K562 (cell line): ENCODE data around the gene NUP133. TPM values are rescaled to one million over a fixed set of nuclear protein-coding genes. Genes with fewer than 3 reads are reported as not detected.
A peak's percentile ranks its signal among the peaks of the same experiment; 100 is the strongest.

ENCODE experiments used
- ETV1 ChIP-seq: fragments of 450-650 bp; conservative IDR thresholded peaks from 2 replicates; pipeline ENCODE4 v1.6.1; 2016; ENCODE audit warnings: missing genetic modification characterization, control low read depth, low read depth, missing compliant biosample characterization
- FIP1L1 ChIP-seq: fragments of 200-400 bp; formaldehyde crosslinking; IDR thresholded peaks from 2 replicates; pipeline ENCODE4 v1.6.1; 2018; ENCODE audit warnings: mild to moderate bottlenecking, low read depth, low read length; ENCODE audit not compliant: poor library complexity, severe bottlenecking
- GATAD2A ChIP-seq: fragments of 450-650 bp; IDR thresholded peaks from 2 replicates; pipeline ENCODE4 v1.6.1; 2017
- GATAD2B ChIP-seq: fragments of 450-650 bp; IDR thresholded peaks from 2 replicates; pipeline ENCODE4 v1.6.1; 2017; ENCODE audit warnings: mild to moderate bottlenecking, borderline replicate concordance
- HDGF ChIP-seq: fragments of 450-650 bp; IDR thresholded peaks from 2 replicates; pipeline ENCODE4 v1.6.1; 2016
- HLTF ChIP-seq: fragments of 450-650 bp; IDR thresholded peaks from 2 replicates; pipeline ENCODE4 v1.6.1; 2016
- KAT7 ChIP-seq: sonication (generic); formaldehyde crosslinking; IDR thresholded peaks from 2 replicates; pipeline ENCODE4 v1.8.0; 2022; ENCODE audit warnings: missing genetic modification reagents, mild to moderate bottlenecking, borderline replicate concordance
- KLF16 ChIP-seq: IDR thresholded peaks from 2 replicates; pipeline ENCODE4 v1.6.1; 2016; ENCODE audit warnings: antibody characterized with exemption
- MEIS2 ChIP-seq: fragments of 450-650 bp; IDR thresholded peaks from 2 replicates; pipeline ENCODE4 v1.6.1; 2014; ENCODE audit warnings: mild to moderate bottlenecking; ENCODE audit not compliant: partially characterized antibody
- POLR2AphosphoS2 ChIP-seq: IDR thresholded peaks from 2 replicates; pipeline ENCODE4 v1.6.1; 2012; ENCODE audit warnings: low read length, improper control_type of control experiment
- SMAD1 ChIP-seq: fragments of 150-350 bp; IDR thresholded peaks from 2 replicates; pipeline ENCODE4 v1.6.1; 2014; ENCODE audit warnings: low read length, low read depth; ENCODE audit not compliant: partially characterized antibody
- SREBF2 ChIP-seq: sonication (generic); formaldehyde crosslinking; IDR thresholded peaks from 2 replicates; pipeline ENCODE4 v1.4.0; 2020; ENCODE audit warnings: mild to moderate bottlenecking, missing genetic modification reagents
- TAF1 ChIP-seq: IDR thresholded peaks from 2 replicates; pipeline ENCODE4 v1.6.1; 2011; ENCODE audit warnings: mild to moderate bottlenecking, low read length, moderate library complexity; ENCODE audit not compliant: insufficient read depth, control insufficient read depth, severe bottlenecking; ENCODE audit errors: extremely low read depth
- TSC22D4 ChIP-seq: fragments of 450-650 bp; IDR thresholded peaks from 2 replicates; pipeline ENCODE4 v1.6.1; 2016; ENCODE audit warnings: missing genetic modification characterization, missing biosample characterization, control low read depth
- ZNF175 ChIP-seq: fragments of 200-800 bp; sonication (Bioruptor generic); IDR thresholded peaks from 2 replicates; pipeline ENCODE4 v1.6.1; 2016; ENCODE audit warnings: low read depth, mild to moderate bottlenecking, missing genetic modification characterization, missing compliant biosample characterization
- ZNF184 ChIP-seq: sonication (generic); formaldehyde crosslinking; IDR thresholded peaks from 2 replicates; pipeline ENCODE4 v1.5.0; 2020; ENCODE audit warnings: missing genetic modification reagents
- ZNF3 ChIP-seq: fragments of 250-450 bp; sonication (Bioruptor Pico); IDR thresholded peaks from 2 replicates; pipeline ENCODE4 v1.5.0; 2021; ENCODE audit warnings: mild to moderate bottlenecking, moderate library complexity
- ZNF77 ChIP-seq: fragments of 250-450 bp; sonication (Bioruptor Pico); IDR thresholded peaks from 2 replicates; pipeline ENCODE4 v1.5.0; 2020
- polyA plus RNA-seq, 8 experiments: library from polyadenylated mRNA; depleted of rRNA in 4 of 8; stranded (reverse) in 5 of 8; unstranded in 3 of 8; fragments of >200 nt; fragmentation: Nextera tagmentation in 2 of 8; fragmentation: Illumina TruSeq in 1 of 8; extraction: Ambion mirVana in 2 of 8; extraction: Trizol in 1 of 8; gene quantifications; 2 replicates each; pipeline versions ENCODE4 v1.2.1 to v1.2.3, GENCODE V29; 2011 to 2014; ENCODE audit warnings: inconsistent platforms in 1 of 8, missing spikeins in 1 of 8
- total RNA-seq, 7 experiments: library from RNA; depleted of rRNA in 6 of 7; stranded (reverse); fragments of >200 nt in 6 of 7; fragmentation: Illumina TruSeq in 2 of 7; extraction: Trizol in 2 of 7; gene quantifications; 2 replicates each; pipeline versions ENCODE4 v1.2.1 to v1.2.3, GENCODE V29; 2011 to 2021; ENCODE audit warnings: low replicate concordance in 1 of 7
- TF ChIP-seq, protein P1 (sequence below): sonication (generic); formaldehyde crosslinking; IDR thresholded peaks from 2 replicates; pipeline ENCODE4 v1.8.1; 2023; ENCODE audit warnings: missing genetic modification reagents, mild to moderate bottlenecking, borderline replicate concordance
- TF ChIP-seq, protein P2 (sequence below): fragments of 200-800 bp; sonication (Bioruptor generic); IDR thresholded peaks from 2 replicates; pipeline ENCODE4 v1.6.1; 2017; ENCODE audit warnings: missing genetic modification characterization, missing compliant biosample characterization

Gene NUP133
- total and polyA plus RNA-seq, 9 of the 15 experiments (the other 6 are each of a cell fraction or from before 2014, with no cell fraction given) = 21.7 to 85.1 (median 61.3) TPM

DNA sequence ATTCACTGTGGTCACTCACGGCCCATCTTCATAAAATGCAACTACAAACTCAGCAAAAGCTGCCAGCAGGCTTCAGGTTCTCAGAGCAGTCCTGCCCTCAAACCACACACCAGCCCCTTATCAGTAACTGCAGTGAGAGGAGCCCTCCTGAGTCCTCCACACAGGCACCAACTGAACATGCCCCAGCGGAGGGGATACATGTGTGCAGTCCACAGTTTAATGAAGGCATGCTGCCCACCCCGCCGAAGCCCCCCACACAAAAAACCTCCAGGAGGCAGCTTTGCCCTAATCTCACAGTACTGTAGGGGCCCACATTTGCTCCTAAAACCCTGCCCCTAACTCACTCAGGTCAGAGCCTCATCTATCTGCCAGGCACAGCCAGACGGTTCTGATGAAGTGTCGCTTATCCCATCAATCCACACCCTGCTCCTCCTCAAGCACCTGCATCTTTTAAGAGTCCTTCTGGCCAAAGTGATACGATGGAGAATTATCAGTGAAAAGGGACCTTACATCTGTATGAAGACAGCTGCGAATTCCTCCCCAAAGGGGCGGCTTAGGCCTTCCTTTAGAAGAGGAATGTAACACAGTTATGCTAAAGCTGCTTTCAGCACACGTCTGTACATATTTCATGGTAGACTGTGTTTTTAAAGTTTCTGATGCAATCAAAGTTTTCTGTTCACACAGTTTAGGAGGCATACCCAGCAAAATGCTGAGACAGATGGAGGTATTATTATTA lies 46.9 kb upstream of the NUP133 start (continued):
- TF ChIP-seq ZNF184 (CRISPR knock-in tag) = no peak
- no peak for TF ChIP-seq HDGF
- no peak for TF ChIP-seq TSC22D4 (tag)
- TF ChIP-seq, protein P1, sequence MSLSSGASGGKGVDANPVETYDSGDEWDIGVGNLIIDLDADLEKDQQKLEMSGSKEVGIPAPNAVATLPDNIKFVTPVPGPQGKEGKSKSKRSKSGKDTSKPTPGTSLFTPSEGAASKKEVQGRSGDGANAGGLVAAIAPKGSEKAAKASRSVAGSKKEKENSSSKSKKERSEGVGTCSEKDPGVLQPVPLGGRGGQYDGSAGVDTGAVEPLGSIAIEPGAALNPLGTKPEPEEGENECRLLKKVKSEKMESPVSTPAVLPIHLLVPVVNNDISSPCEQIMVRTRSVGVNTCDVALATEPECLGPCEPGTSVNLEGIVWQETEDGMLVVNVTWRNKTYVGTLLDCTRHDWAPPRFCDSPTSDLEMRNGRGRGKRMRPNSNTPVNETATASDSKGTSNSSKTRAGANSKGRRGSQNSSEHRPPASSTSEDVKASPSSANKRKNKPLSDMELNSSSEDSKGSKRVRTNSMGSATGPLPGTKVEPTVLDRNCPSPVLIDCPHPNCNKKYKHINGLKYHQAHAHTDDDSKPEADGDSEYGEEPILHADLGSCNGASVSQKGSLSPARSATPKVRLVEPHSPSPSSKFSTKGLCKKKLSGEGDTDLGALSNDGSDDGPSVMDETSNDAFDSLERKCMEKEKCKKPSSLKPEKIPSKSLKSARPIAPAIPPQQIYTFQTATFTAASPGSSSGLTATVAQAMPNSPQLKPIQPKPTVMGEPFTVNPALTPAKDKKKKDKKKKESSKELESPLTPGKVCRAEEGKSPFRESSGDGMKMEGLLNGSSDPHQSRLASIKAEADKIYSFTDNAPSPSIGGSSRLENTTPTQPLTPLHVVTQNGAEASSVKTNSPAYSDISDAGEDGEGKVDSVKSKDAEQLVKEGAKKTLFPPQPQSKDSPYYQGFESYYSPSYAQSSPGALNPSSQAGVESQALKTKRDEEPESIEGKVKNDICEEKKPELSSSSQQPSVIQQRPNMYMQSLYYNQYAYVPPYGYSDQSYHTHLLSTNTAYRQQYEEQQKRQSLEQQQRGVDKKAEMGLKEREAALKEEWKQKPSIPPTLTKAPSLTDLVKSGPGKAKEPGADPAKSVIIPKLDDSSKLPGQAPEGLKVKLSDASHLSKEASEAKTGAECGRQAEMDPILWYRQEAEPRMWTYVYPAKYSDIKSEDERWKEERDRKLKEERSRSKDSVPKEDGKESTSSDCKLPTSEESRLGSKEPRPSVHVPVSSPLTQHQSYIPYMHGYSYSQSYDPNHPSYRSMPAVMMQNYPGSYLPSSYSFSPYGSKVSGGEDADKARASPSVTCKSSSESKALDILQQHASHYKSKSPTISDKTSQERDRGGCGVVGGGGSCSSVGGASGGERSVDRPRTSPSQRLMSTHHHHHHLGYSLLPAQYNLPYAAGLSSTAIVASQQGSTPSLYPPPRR (CRISPR knock-in tag) = peak; percentile 90; the same call in 1 of the 2 replicates
- TF ChIP-seq GATAD2B = peak; percentile 94
- peak; percentile 43; the same call in 1 of the 2 replicates for TF ChIP-seq KAT7 (CRISPR knock-in tag)
- peak; percentile 88 for TF ChIP-seq SMAD1
- TF ChIP-seq KLF16 = peak; percentile 99
- TF ChIP-seq GATAD2A = peak; percentile 98
- TF ChIP-seq, protein P2, sequence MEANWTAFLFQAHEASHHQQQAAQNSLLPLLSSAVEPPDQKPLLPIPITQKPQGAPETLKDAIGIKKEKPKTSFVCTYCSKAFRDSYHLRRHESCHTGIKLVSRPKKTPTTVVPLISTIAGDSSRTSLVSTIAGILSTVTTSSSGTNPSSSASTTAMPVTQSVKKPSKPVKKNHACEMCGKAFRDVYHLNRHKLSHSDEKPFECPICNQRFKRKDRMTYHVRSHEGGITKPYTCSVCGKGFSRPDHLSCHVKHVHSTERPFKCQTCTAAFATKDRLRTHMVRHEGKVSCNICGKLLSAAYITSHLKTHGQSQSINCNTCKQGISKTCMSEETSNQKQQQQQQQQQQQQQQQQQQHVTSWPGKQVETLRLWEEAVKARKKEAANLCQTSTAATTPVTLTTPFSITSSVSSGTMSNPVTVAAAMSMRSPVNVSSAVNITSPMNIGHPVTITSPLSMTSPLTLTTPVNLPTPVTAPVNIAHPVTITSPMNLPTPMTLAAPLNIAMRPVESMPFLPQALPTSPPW (CRISPR knock-in tag) = peak; percentile 64
- no peak for TF ChIP-seq FIP1L1
- no peak for TF ChIP-seq POLR2AphosphoS2
- no peak for TF ChIP-seq SREBF2 (CRISPR knock-in tag)
- peak; percentile 94 for TF ChIP-seq ZNF175
- no peak; the same call in 1 of the 2 replicates for TF ChIP-seq ETV1
- peak; percentile 58 for TF ChIP-seq TAF1
- peak; percentile 98 for TF ChIP-seq MEIS2
- TF ChIP-seq HLTF = peak; percentile 99
- no peak for TF ChIP-seq ZNF77 (CRISPR knock-in tag)
- no peak for TF ChIP-seq ZNF3 (CRISPR knock-in tag)
